Measurements from ENCODE around the gene KRTAP12-3.
"Not testable (repeated sequence)": the region's sequence is repeated elsewhere in the genome, so short reads cannot be mapped to it uniquely, and the experiment has no call there.

Gene KRTAP12-3

DNA sequence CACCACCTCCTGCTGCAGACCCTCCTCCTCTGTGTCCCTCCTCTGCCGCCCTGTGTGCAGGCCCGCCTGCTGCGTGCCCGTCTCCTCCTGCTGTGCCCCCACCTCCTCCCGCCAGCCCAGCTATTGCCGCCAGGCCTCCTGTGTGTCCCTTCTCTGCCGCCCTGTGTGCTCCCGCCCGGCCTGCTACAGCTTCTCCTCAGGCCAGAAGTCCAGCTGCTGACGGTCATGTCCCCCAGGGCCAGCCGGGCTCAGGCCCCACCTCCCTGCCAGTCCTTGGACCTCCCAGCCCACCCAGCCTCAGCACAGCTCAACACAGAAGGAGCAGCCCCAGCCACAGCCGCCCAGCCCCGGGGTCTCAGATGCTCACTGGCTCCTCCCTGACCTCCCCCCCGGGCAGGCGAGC is 29.9 kb upstream of the KRTAP12-3 start:
- DNase-seq, result not testable (repeated sequence)

DNA sequence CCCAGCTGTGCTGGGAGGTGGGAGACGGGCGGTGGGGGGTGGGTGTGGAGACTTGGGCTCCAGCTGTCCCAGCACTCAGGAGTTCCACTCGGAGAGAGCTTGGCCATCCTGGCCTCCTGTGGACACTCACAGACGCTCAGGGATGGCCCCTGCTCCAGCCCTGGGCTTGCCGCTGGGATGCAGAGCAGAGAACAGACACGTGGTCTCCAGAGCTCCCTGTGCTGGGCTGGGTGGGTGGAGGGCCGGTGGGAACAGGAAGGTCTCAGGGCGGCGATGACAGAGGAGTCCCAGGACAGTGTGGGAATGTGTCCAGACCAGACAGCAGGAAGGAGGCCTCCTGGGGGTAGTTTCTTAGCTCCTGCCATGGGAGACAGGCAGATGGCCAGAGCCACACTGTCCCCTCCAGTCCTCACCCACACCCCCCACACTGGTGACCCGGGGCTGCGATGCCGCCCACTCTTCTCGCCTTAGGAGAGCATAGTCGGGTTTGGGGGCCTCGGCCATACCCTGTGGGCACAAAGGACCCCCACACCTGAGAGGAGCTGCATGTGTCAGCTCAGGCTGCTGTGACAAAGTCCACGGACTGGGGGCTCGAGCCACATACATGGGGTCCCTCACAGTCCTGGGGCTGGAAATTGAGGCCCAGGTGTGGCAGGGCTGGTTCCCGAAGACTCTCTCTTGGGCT is 28.9 kb upstream of the KRTAP12-3 start:
- DNase-seq, result no peak

DNA sequence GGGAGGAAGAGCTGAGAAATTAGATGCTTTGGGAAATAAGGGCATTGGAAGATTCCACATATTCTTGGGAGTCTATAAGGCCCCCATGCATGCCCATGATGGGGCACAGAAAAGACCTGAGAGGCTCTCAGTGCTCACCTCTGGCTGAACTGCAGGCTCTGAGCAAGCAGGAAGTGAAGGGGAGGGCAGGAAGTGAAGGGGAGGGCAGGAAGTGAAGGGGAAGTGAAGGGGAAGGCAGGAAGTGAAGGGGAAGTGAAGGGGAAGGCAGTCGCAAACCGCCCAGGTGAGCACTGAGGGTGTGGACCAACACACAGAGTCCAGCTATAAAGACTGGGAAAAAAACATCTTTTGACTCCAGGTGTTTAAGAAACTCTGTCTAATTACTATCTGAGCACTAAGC is 27.3 kb upstream of the KRTAP12-3 start:
- no peak for DNase-seq

DNA sequence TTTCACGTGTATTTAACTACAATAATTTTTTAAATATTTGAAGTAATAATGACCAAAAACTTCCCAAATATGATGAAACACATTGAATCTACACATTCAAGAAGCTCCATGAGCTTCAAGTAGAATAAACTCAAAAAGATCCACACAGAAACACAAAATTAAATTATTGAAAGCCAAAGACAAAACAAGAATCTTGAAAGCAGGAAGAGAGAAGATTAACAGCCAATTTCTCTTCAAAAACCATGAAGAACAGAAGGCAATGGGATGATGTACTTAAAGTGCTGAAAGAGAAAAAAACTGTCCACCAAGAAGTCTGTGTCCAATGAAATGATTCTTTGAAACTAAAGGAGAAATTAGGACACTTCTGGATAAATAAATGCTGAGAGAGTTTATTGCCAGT is 25.7 kb upstream of the KRTAP12-3 start:
- no peak for DNase-seq

DNA sequence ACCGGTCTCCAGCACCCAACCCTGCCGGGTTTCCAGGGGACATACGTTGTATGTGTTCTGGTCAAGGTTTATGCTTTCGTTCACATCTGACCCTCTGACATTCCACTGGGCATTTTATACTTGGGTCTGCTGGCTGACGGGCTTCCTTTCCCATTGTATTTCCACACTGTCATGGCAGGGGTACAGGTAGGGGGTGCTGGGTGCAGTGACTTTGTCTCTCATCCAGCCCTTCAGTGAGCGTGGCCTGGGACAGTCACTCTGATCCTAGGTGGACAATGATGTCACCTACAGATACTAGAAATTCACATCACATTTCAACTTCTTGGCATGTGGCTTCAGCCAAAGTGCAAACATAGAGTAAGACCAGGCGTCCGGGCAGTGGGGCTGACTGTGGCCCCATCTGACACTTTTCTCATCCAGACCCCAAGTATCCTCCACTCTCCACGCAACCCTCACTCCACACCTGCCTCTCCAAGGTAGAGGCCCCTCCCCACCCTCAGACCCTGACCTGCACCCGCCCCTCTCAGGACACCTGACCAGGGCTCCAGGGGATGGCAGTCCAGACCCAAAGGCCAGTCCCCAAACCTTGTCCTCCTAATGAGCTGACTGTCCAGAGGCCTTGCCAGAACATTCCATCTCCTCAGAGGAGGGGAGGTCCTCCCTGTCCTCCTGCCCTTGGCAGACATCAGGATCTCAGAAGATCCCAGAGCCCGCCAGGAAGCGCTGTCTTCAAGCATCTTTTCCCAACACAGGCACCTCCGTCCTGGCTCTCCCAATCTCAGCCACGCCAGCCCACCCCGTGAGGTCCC is 21.3 kb upstream of the KRTAP12-3 start:
- no peak for DNase-seq

DNA sequence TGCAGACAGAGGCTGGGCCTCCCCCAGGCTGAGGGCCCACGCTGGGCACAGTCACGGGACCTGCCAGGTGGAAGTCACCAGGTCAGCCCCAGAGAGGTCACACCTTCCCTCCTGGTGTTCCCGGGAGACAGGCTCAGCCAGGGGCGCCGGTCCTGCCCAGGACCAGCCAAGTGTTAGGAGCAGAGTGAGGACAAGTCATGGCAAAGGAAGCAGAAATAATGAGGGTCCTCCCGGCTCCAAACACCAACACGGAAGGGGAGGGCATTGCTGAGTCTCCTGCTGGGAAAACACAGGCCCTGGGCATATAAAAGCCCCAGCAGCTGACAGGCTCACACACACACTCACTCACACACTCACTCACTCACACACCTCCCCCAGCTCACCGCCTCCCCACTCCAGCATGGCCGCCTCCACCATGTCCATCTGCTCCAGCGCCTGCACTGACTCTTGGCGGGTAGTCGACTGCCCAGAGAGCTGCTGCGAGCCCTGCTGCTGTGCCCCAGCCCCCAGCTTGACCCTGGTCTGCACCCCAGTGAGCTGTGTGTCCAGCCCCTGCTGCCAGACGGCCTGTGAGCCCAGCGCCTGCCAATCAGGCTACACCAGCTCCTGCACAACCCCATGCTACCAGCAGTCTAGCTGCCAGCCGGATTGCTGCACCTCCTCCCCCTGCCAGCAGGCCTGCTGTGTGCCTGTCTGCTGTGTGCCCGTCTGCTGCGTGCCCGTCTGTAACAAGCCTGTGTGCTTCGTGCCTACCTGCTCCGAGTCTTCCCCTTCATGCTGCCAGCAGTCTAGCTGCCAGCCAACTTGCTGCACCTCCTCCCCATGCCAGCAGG is 20.5 kb upstream of the KRTAP12-3 start, which contains the start of gene KRTAP10-10:
KRTAP10-10 (plus strand) TSS at position 339 of the 833 bp plus-strand sequence; CDS start at position 401, 62 bp downstream.
- DNase-seq, result no peak

DNA sequence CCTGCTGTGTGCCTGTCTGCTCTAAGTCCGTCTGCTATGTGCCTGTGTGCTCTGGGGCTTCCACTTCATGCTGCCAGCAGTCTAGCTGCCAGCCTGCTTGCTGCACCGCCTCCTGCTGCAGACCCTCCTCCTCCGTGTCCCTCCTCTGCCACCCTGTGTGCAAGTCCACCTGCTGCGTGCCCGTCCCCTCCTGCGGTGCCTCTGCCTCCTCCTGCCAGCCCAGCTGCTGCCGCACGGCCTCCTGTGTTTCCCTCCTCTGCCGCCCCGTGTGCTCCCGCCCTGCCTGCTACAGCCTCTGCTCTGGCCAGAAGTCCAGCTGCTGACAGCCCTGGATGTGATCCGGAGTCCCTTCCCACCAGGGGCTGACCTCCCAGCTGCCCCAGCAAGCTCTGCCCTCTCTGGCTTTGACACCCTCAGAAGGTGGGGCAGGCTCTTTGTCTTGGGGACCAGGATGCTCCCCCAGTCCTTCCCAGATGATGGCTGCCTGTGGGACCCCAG is 19.8 kb upstream of the KRTAP12-3 start:
- not testable (repeated sequence) for DNase-seq

DNA sequence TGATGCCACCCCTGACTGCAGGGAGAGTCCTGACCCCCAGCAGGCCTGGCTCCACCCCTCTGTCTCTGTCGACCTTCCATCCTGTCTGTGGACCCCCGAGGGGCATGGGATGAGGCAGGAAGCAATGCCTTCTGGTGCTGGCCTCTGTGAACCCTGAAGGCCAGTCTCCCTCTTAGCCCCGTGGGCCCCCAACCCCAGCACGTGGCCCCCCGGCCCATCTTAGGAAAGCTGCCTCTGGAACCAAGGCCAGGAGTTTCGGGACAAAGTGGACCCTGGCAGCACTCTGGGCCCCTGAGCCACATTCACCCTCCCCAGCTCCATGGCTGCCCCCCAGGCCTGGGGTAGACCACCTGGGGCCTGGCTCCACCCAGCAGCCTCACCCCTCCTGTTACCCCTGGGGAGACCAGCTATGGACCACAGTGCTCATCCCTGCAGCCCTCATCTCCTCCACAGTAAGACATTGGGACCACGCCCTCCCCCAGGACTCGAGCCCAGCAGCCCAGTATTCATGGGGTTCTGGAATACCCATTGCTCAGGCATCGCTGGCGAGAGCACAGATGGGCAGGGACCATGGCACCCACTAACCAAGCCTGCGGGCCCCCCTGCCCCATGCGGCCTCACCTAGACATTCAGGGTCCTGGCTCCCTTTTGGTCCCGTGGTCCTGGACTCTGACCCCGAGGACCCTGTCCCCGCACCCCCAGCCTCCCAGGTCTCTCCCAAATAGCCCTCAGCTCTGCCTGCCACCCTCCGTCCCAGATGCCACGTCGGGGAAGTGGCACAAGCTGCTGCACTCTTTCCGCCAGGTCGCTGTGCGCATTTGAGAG is 19.0 kb upstream of the KRTAP12-3 start:
- not testable (repeated sequence) for DNase-seq

DNA sequence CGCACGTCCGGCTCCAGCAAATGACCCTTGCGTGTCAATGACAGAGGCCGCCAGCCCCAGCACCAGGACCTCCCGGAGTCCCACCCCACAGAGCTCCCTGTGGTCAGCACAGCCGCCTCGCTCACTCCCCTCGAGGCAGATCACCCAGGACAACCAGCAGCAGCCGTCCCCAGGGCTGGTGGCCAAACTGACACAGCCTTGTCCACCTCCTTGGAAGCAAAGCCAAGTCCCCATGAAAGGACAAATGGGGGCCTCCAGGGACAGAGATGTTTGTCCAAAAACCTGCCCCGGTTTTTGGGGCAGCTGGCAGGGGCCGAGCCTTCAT is 18.4 kb upstream of the KRTAP12-3 start:
- no peak for DNase-seq

DNA sequence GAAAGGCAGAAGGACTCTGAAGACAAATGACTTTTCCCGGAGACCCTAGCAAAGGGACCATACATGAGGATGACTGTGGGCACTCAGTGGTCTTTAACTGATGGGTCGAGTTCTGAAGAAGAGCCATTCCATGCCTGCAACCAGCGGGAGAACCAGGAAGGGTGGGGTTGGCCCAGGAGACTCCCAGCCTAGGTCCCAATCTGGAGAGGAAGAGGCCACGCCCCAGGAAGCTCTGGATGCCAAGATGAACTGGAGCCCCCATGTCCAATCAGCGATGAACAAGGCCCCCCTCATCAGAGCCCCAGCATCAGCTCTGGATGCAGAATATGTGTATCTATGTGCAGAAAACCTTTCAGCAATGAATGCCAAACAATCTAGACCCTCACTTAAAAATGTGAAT is 17.0 kb upstream of the KRTAP12-3 start:
- no peak for DNase-seq

DNA sequence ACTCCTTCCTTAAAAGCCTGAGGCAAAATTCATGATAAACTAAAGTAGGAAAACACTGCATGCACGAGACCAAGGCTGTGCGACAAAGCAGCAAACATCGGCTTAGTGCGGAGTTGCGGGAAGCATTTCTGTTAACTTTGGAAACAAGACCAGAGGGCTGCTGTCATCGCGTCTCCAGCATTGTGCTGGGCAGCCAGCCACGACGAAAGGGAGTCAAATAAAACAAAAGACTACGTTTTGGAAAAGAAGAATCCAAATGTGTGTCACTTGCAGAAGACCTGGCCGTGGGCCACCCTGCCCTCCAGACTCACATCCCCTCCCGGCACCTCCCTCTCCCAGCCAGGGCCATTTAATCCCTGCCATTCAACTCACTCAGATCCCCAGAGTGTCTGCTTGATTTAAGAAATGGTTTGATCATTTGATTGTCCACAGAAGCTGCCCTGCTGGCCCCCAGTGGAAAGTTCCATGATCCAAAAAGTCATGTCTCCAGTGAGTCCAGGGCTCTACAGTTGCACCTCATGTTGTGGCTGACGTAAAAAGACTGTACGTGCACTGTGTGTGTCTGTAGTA is 13.9 kb upstream of the KRTAP12-3 start:
- DNase-seq, result no peak

DNA sequence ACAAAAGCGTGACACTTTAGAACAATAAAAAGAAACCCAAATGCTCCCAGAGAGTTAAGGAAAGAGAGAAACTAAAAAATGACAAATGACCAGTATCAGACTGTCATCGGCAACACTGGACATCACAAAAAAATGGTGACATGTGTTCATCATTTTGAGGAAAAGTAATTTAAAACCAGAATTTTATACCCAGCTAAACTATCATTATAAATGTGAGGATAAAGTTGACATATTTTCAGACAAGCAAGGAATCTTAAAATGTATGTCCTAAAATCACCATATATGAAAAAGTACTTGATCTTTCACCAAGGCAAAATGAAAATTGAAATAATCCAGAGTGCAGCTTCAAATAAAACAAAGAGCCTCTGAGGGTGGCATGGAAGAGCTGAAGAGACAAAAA is 12.9 kb upstream of the KRTAP12-3 start:
- no peak for DNase-seq

DNA sequence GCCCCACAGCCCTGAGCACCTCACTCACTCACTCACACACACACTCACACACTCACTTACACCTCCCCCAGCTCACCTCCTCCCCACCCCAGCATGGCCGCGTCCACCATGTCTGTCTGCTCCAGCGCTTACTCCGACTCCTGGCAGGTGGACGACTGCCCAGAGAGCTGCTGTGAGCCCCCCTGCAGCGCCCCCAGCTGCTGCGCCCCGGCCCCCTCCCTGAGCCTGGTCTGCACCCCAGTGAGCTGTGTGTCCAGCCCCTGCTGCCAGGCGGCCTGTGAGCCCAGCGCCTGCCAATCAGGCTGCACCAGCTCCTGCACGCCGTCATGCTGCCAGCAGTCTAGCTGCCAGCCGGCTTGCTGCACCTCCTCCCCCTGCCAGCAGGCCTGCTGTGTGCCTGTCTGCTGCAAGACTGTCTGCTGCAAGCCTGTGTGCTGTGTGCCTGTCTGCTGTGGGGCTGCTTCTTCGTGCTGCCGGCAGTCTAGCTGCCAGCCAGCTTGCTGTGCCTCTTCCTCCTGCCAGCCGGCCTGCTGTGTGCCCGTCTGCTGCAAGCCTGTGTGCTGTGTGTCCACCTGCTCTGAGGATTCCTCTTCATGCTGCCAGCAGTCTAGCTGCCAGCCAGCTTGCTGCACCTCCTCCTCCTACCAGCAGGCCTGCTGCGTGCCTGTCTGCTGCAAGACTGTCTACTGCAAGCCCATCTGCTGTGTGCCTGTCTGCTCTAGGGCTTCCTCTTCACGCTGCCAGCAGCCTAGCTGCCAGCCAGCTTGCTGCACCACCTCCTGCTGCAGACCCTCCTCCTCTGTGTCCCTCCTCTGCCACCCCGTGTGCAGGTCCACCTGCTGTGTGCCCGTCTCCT is 11.1 kb upstream of the KRTAP12-3 start, which contains the start of gene KRTAP10-11:
KRTAP10-11 (plus strand) TSS at position 49 of the 856 bp plus-strand sequence; CDS start at position 94, 45 bp downstream.
- DNase-seq, result not testable (repeated sequence)

DNA sequence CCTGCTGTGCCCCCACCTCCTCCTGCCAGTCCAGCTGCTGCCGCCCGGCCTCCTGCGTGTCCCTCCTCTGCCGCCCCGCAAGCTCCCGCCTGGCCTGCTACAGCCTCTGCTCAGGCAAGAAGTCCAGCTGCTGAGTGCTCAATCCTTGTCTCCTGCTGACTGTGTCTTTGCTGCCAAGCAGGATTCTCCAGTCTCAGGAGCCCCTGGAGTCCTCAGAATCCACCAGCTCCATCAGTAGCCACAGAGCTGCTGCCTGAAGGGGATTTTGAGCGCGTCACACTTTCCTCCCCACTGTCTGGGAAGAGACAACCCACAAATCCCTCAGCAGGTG is 10.5 kb upstream of the KRTAP12-3 start:
- no peak for DNase-seq

DNA sequence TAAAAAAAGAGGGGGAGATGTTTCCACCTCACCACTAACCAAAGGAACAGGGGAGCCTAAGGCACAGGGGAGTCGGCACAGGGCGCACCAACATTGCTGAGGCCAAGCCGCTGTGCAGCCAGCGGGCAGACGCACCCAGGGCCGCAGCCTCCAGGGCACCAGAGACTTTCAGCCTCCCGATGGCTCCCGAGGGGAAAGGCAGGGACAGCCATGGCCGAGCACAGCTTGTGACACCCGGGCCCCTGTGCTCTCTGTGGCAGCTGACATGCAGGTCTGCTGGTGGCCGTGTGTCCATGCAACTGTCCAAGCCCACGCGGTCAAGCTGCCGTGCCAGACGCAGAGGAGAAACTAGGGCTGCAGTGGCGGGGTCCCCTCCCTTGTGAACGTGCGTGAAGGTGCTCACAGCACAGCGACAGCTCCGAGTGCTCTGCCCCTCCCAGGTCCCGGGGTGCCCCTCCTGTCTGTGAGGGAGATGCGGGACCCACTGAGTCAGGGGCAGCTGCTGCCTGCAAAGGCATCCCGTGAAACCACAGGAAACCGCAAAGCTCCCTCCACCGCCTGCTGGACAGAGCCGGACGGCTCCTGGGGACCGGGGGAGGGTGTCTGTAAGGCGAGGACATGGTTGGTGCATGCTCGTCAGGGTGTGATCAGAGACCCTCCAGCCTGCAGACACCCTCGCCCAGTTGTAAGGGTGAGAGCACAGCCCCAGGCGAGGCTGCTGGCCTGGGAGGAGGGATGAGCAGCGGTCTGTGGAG is 9.0 kb upstream of the KRTAP12-3 start:
- DNase-seq, result no peak

DNA sequence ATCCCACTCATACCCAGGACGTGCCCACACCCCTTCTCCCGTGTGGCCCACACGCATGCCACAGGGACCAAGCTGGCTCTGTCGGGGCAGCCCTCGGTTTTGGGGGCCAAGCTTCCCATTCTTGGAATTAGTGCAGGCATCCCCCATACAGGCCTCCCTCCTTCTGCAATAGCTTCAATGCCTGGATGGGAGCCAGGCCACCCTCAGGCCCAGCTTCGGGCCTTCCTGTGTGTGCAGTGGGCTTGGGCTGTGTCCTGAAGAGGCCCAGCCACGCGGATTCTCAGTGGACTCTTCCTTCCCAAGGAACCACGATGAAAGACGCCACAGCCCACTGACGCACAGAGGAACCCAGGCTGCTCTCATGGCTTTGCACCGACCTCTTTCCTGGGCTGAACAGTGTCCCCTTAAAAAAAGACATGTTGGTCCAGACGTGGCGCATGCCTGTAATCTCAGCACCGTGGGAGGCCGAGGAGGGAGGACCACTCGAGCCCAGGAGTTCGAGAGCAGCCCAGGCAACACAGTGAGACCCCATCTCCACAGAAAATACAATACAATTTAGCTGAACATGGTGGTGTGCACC is 8.1 kb upstream of the KRTAP12-3 start:
- DNase-seq, result no peak

DNA sequence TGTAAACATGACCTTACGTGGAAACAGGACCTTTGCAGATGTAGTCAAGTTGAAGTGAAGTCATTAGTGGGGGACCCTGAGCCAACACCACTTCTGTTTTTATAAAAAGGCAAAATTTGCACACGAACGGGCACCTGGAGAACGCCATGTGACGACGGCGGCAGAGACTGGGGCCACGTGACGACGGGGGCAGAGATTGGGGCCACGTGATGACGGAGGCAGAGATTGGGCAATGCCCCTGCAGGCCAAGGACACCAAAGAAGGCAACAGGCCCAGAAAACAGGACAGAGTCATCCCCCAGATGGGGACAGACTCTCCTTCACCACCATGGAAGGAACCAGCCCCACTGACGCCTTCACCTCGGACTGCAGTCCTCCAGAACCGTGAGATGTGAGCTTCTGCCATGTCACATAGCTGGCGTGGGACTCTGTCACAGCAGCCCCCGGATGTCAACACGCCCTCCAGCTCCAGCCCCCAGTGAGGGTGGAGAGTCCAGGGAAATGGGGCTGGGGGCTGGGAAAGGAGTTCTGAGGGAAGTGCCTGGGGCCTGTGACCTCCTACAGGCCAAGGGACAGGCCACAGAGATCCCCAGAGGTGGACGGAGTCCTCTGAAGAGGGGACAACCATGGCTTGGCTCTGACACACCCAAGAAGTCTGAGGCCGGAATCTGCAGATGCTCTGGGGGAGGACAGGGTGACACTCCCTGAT is 7.3 kb upstream of the KRTAP12-3 start:
- DNase-seq, result no peak

DNA sequence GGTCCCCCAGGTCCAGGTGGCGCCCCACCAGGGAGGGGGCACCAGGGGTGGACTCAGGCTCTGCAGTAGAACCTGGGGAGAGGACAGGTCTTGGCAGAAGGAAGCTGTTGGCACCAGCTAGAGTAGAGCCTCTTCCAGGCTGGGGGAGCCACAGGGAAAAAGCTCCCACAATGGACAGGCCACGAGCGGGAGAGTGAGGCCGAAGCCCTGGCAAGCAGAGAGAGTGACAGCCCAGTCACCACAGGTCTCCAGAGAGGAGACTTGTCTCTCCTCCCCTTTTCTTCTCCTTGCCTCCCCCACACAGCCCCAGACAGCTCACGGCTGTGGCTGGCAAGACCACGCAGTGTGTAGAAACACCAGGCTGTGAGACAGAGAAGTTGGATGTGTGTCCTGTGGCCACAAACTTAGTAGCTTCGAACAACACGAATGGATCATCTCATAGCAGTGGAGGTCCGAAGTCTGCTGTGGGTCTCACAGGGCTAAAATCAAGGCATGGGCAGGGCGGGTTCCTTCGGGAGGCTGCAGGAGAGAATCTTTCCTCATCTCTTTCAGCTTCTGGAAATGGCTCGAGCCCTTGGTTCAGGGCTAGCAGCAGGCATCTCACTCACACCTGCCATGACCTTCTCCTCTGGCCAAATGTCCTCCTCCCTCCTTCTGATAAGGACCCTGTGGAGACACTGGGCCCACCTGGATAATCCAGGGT is 6.6 kb upstream of the KRTAP12-3 start:
- no peak for DNase-seq

DNA sequence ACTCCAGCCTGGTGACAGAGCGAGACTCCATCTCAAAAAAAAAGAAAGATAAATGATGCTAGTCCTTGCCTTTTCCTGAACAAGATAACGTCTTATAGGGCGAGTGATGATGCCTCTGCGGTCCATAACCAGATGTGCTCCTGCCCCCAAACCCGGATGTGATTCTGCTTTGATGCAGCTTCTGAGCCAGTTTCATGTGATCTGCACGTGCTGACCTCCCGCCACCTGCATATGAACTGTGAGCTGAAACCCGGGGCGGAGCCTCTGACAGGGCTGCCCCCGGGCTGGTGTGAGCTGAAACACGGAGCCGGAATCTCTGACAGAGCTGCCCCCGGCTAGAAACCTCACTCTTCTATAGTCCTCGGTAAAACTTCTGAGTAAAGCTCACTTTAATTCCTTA is 4.6 kb upstream of the KRTAP12-3 start:
- no peak for DNase-seq

Measured in NCI-H2029 treated with DMSO at 0.1 percent for 48 hours (cell line).